Endothelial cell of umbilical vein (primary cell): ENCODE measurements around the gene KCNE2. TPM values are rescaled to one million over a fixed set of nuclear protein-coding genes. Genes with fewer than 3 reads are reported as not detected.

Experiments
- BruUV-seq: library from RNA; stranded (reverse); fragments of 400-500 nt; replicated peaks from 2 replicates; lab custom pipeline; 2021; lab: Mats Ljungman, UMichigan
- CTCF ChIA-PET: fragments of 300-600, 350-600 bp; sonication (Branson Sonifier 250); formaldehyde crosslinking; loops from one replicate; lab custom pipeline; 2021; ENCODE audit warnings: antibody characterized with exemption, inconsistent platforms; lab: Charles Lee
- POLR2A ChIA-PET: fragments of 300-600, 350-600 bp; sonication (Branson Sonifier 250); formaldehyde crosslinking; loops from one replicate; lab custom pipeline; 2021; ENCODE audit warnings: antibody characterized with exemption, inconsistent platforms; lab: Charles Lee
- DNase-seq: peaks from one replicate; pipeline ENCODE4 v3.0.0-alpha.2; 2011; ENCODE audit warnings: low read depth, low spot score
- FAIRE-seq: peaks from 2 replicates; lab custom pipeline; 2011; peaks lifted over from hg19 to GRCh38; lab: Jason Lieb, UNC
- H2AFZ ChIP-seq: 2 replicates; pipeline ENCODE4 v1.6.0; 2012; ENCODE audit warnings: low read depth, low read length, control low read depth, inconsistent platforms
- H3K27ac ChIP-seq: 2 replicates; pipeline ENCODE4 v1.5.1; 2011; ENCODE audit warnings: low read depth, mild to moderate bottlenecking, control low read depth, low read length, moderate library complexity; ENCODE audit not compliant: insufficient read depth
- H3K27me3 ChIP-seq, 2 experiments: 2 replicates each; pipeline versions ENCODE4 v1.6.0 to v1.6.1; 2011; ENCODE audit warnings: low read length in 2 of 2, mixed read lengths in 1 of 2; ENCODE audit not compliant: control insufficient read depth in 2 of 2, insufficient read depth in 2 of 2
- H3K36me3 ChIP-seq, 2 experiments: 2 replicates in 1 of 2; 3 replicates in 1 of 2; pipeline ENCODE4 v1.5.1; 2011; ENCODE audit warnings: low read length in 2 of 2, mild to moderate bottlenecking in 1 of 2, moderate library complexity in 1 of 2; ENCODE audit not compliant: control insufficient read depth in 2 of 2, insufficient read depth in 2 of 2; ENCODE audit errors: extremely low read depth in 1 of 2
- H3K4me1 ChIP-seq: 3 replicates; pipeline ENCODE4 v1.5.1; 2011; ENCODE audit warnings: mild to moderate bottlenecking, low read length; ENCODE audit not compliant: control insufficient read depth, insufficient read depth; ENCODE audit errors: extremely low read depth
- H3K4me2 ChIP-seq: 2 replicates; pipeline ENCODE4 v1.6.1; 2011; ENCODE audit warnings: low read length, control low read depth, mixed read lengths; ENCODE audit not compliant: insufficient read depth
- H3K4me3 ChIP-seq, 3 experiments: fragments of 200-600 bp in 1 of 3; sonication (generic), shearing (Covaris generic) in 1 of 3; replicated peaks in 1 of 3; 2 replicates each; pipeline ENCODE4 v1.5.1; 2011 to 2016; ENCODE audit warnings: control low read depth in 3 of 3, low read length in 3 of 3, mild to moderate bottlenecking in 2 of 3, inconsistent platforms in 1 of 3, low read depth in 1 of 3, moderate library complexity in 1 of 3; ENCODE audit not compliant: insufficient read depth in 1 of 3
- H3K79me2 ChIP-seq: 2 replicates; pipeline ENCODE4 v1.6.0; 2012; ENCODE audit warnings: low read length, inconsistent platforms; ENCODE audit not compliant: control insufficient read depth, insufficient read depth
- H3K9ac ChIP-seq: replicated peaks from 2 replicates; pipeline ENCODE3; 2011; ENCODE audit warnings: low read length, control low read depth; ENCODE audit not compliant: insufficient read depth; ENCODE audit errors: extremely low read depth
- H3K9me1 ChIP-seq: replicated peaks from 3 replicates; pipeline ENCODE4 v1.6.0; 2011; ENCODE audit warnings: mild to moderate bottlenecking, low read length; ENCODE audit not compliant: control insufficient read depth, insufficient read depth; ENCODE audit errors: extremely low read depth
- H3K9me3 ChIP-seq: replicated peaks from 2 replicates; pipeline ENCODE4 v1.5.1; 2012; ENCODE audit warnings: low read length, inconsistent platforms; ENCODE audit not compliant: control insufficient read depth, insufficient read depth
- H4K20me1 ChIP-seq: replicated peaks from 2 replicates; pipeline ENCODE3; 2011; ENCODE audit warnings: mild to moderate bottlenecking, low read length; ENCODE audit not compliant: control insufficient read depth, insufficient read depth; ENCODE audit errors: extremely low read depth
- CTCF ChIP-seq, 2 donors: IDR thresholded peaks; 1 replicate in 1 of 2; 2 replicates in 1 of 2; pipeline ENCODE4 v1.5.1; 2011; ENCODE audit warnings: low read length in 2 of 2, mild to moderate bottlenecking in 2 of 2, moderate library complexity in 2 of 2, control low read depth in 1 of 2, inconsistent platforms in 1 of 2, low read depth in 1 of 2; ENCODE audit not compliant: insufficient read depth in 1 of 2; ENCODE audit errors: extremely low read depth in 1 of 2
- JUN ChIP-seq: IDR thresholded peaks from 2 replicates; pipeline ENCODE4 v1.6.1; 2011; ENCODE audit warnings: borderline replicate concordance, low read depth; ENCODE audit not compliant: insufficient read length, insufficient read depth
- dilution Hi-C: fragments of 300-500 bp; cut with MboI; formaldehyde crosslinking; loops from one replicate; pipeline ENCODE4 v1.15.0; 2019; ENCODE audit warnings: low sequenced_read_pairs; ENCODE audit not compliant: extremely low pct_ligation_motif_present
- intact Hi-C: fragments of 100-400 bp; cut with micrococcal nuclease; formaldehyde crosslinking; loops from one replicate; pipeline ENCODE4 v1.10.0; 2022
- polyA plus RNA-seq, 4 experiments: library from polyadenylated mRNA; depleted of rRNA in 3 of 4; stranded (reverse) in 3 of 4; unstranded in 1 of 4; fragments of >200 nt; gene quantifications; 2 replicates each; pipeline versions ENCODE4 v1.2.1 to v1.2.3, GENCODE V29; 2011 to 2012; ENCODE audit warnings: missing spikeins in 1 of 4
- total RNA-seq: library from RNA; stranded (reverse); gene quantifications from 2 replicates; pipeline ENCODE4 v1.2.3, GENCODE V29; 2021

Gene KCNE2
- total and polyA plus RNA-seq, 2 donors (not counting 3 experiments of a cell fraction or from before 2014, with no cell fraction given) = not detected

DNA sequence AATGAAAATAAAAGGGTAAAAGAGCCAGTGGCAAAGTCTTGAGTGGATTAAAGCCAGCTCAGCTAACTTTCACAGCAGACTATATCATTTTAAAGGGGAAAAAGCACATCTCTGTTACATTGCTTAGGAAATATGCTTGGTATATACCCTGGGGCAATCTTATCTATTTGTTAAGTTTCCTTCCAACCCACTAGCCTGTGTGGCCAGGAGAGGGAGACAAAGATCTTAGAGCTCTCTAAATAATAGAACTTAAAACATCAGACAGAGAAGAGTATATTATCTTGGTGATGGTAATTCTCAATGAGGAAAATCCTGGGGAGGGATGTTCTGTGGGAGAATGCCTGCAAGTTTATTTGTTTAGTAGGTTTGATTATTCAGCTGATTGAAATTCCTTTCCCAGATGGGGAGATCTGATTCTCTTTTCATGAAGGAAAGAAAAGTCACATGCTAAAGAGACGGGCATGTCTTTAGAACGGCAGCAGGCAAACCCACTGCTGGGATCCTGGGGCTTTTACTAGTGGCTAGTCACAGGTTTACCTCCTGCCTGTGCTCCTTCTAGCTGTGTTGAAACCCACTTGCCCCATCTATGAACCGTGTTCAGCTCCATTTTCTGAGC is 3.6 kb downstream of the KCNE2 start:
- peak; percentile 69 for FAIRE-seq
- no peaks in the 10 kb centered on the region for H3K9me3 ChIP-seq
- no TSS peak for BruUV-seq

More for the DNA sequence above, 3.6 kb downstream of the KCNE2 start:
- H3K27me3 ChIP-seq = peaks cover 11 to 12% of the 10 kb centered on the region in 2 experiments
- peak; percentile 55 for DNase-seq
- intact Hi-C loops = no loop called here
- H3K36me3 ChIP-seq = no peaks in the 10 kb centered on the region
- H3K4me2 ChIP-seq = no peak overlapping the region
- ChIA-PET CTCF (interaction anchor here (0.6 to 2.9 kb wide), 20 partner anchors 9 to 1660 kb away, joined by 3 to 29 read pairs (median 4); no protein-coding TSS in a partner anchor), POLR2A (no interaction called here)
- dilution Hi-C loops = no loop called here
- no peak overlapping the region for H3K4me3 ChIP-seq
- H3K27ac ChIP-seq = no peak overlapping the region
- H2AFZ ChIP-seq = no peak overlapping the region
- no peaks in the 10 kb centered on the region for H3K9me1 ChIP-seq
- no peaks in the 10 kb centered on the region for H3K4me1 ChIP-seq
- no peak overlapping the region for H3K9ac ChIP-seq
- TF ChIP-seq JUN (no peak), CTCF (IDR thresholded peaks at IDR 0.05; ENCODE audit: extremely low read depth in 1 of 2, insufficient read depth in 1 of 2, low read depth in 1 of 2, low read length in 2 of 2) (peak; percentile 46 to 53)
- H4K20me1 ChIP-seq = no peaks in the 10 kb centered on the region
- H3K79me2 ChIP-seq = no peaks in the 10 kb centered on the region
